Activated CD4-positive, alpha-beta memory T cell treated with anti-CD3 and anti-CD28 coated beads for 36 hours (primary cell): ENCODE measurements around the gene MCAM. TPM values are rescaled to one million over a fixed set of nuclear protein-coding genes. Genes with fewer than 3 reads are reported as not detected.
A peak's percentile ranks its signal among the peaks of the same experiment; 100 is the strongest.

Experiments used
- CTCF ChIA-PET: fragments of 350-600 bp; sonication (Branson Sonifier 250); formaldehyde crosslinking; loops from one replicate; lab custom pipeline; 2021; ENCODE audit warnings: antibody characterized with exemption, inconsistent platforms; lab: Charles Lee
- POLR2A ChIA-PET: fragments of 350-600 bp; sonication (Branson Sonifier 250); formaldehyde crosslinking; loops from one replicate; lab custom pipeline; 2021; ENCODE audit warnings: antibody characterized with exemption; lab: Charles Lee
- DNase-seq: peaks from one replicate; pipeline ENCODE4 v3.0.0-alpha.2; 2020
- H3K27ac Mint-ChIP-seq: one replicate; pipeline ENCODE4 v1.8.0; 2021; ENCODE audit warnings: mixed read lengths
- H3K27me3 Mint-ChIP-seq: one replicate; pipeline ENCODE4 v1.8.0; 2021; ENCODE audit warnings: mixed read lengths
- H3K36me3 Mint-ChIP-seq: one replicate; pipeline ENCODE4 v1.8.0; 2021; ENCODE audit warnings: mixed read lengths
- H3K4me1 Mint-ChIP-seq: one replicate; pipeline ENCODE4 v1.8.0; 2021; ENCODE audit warnings: low read depth, mixed read lengths
- H3K4me3 Mint-ChIP-seq: one replicate; pipeline ENCODE4 v1.8.0; 2021; ENCODE audit warnings: mild to moderate bottlenecking, mixed read lengths
- H3K9me3 Mint-ChIP-seq: one replicate; pipeline ENCODE4 v1.8.0; 2021; ENCODE audit warnings: mixed read lengths
- intact Hi-C: fragments of 100-400 bp; cut with micrococcal nuclease; formaldehyde crosslinking; loops from one replicate; pipeline ENCODE4 v1.15.1; 2023
- total RNA-seq, 2 experiments: library from RNA; stranded (reverse); gene quantifications; one replicate each; pipeline ENCODE4 v1.2.3, GENCODE V29; 2021

Gene MCAM
- total RNA-seq: 1 to 10 TPM; 6.9 to 8.2 TPM

- intact Hi-C loops: loop anchor here (5.0 kb wide), 1 partner anchor 35 kb away; no protein-coding TSS in a partner anchor
- Mint-ChIP-seq H3K27ac (no peak within 1 kb of the TSS), H3K27me3 (peaks cover 15% of the 10 kb centered on the region), H3K4me1 (peaks cover 25% of the 10 kb centered on the region), H3K9me3 (no peaks in the 10 kb centered on the region), H3K36me3 (no peaks in the 10 kb centered on the region), H3K4me3 (peak within 1 kb of the TSS; percentile 72)
- ChIA-PET POLR2A (no interaction called here), CTCF (interaction anchor here (1.5 to 9.5 kb wide), 4 partner anchors 9 to 111 kb away, joined by 4 to 139 read pairs (median 11); partner anchors contain the start of gene CBL)
- peak; percentile 21 for DNase-seq
Observed at GRCh38 chr11:119316729-119317591, at the start of gene MCAM. Gene MCAM (minus strand): TSS chr11:119317130. CDS start chr11:119317101, 29 bp downstream.

- POLR2A ChIA-PET: no interaction called here
- peaks cover 29% of the 10 kb centered on the region for H3K4me1 Mint-ChIP-seq
- CTCF ChIA-PET: interaction anchor here (0.8 to 1.7 kb wide), 3 partner anchors 9 to 27 kb away, joined by 3 to 19 read pairs (median 9); partner anchors contain the start of gene USP2
- no peak overlapping the region for H3K27ac Mint-ChIP-seq
- H3K4me3 Mint-ChIP-seq: no peak overlapping the region
- intact Hi-C loops: no loop called here
- H3K9me3 Mint-ChIP-seq: no peaks in the 10 kb centered on the region
- H3K27me3 Mint-ChIP-seq: peaks cover 48% of the 10 kb centered on the region
- H3K36me3 Mint-ChIP-seq: no peaks in the 10 kb centered on the region
- DNase-seq: no peak
Observed at GRCh38 chr11:119365071-119365591, 48.2 kb upstream of the MCAM start.

- H3K4me1 Mint-ChIP-seq: peaks cover 34% of the 10 kb centered on the region
- intact Hi-C loops: loop anchor here (5.0 kb wide), 1 partner anchor 42 kb away; no protein-coding TSS in a partner anchor
- POLR2A ChIA-PET: interaction anchor here (0.7 kb wide), 1 partner anchor 10 kb away, joined by 3 read pairs; no protein-coding TSS in a partner anchor
Observed at GRCh38 chr11:119363851-119364590, 47.1 kb upstream of the MCAM start.

GRCh38 chr11:119363081-119363850 is 46.3 kb upstream of the MCAM start:
- POLR2A ChIA-PET: no interaction called here
- no peak for DNase-seq
- Mint-ChIP-seq H3K9me3 (no peaks in the 10 kb centered on the region), H3K36me3 (no peaks in the 10 kb centered on the region), H3K4me1 (peaks cover 34% of the 10 kb centered on the region), H3K27ac (no peak overlapping the region), H3K27me3 (peaks cover 50% of the 10 kb centered on the region), H3K4me3 (no peak overlapping the region)
- CTCF ChIA-PET: interaction anchor here (0.8 to 3.4 kb wide), 7 partner anchors 11 to 117 kb away, joined by 3 to 34 read pairs (median 9); partner anchors contain the start of gene USP2
- intact Hi-C loops: loop anchor here (5.0 kb wide), 1 partner anchor 41 kb away; no protein-coding TSS in a partner anchor

More at GRCh38 chr11:119363851-119364590, 47.1 kb upstream of the MCAM start:
- no peak overlapping the region for H3K27ac Mint-ChIP-seq
- H3K36me3 Mint-ChIP-seq: no peaks in the 10 kb centered on the region
- peaks cover 48% of the 10 kb centered on the region for H3K27me3 Mint-ChIP-seq
- peak; percentile 64 for DNase-seq
- H3K4me3 Mint-ChIP-seq: no peak overlapping the region
- no peaks in the 10 kb centered on the region for H3K9me3 Mint-ChIP-seq
- CTCF ChIA-PET: interaction anchor here (1.2 to 1.7 kb wide), 3 partner anchors 8 to 17 kb away, joined by 4 to 19 read pairs (median 9); partner anchors contain the start of gene USP2

GRCh38 chr11:119362741-119363080 is 45.8 kb upstream of the MCAM start:
- POLR2A ChIA-PET: no interaction called here
- intact Hi-C loops: loop anchor here (5.0 kb wide), 1 partner anchor 40 kb away; no protein-coding TSS in a partner anchor
- Mint-ChIP-seq H3K27me3 (peaks cover 49% of the 10 kb centered on the region), H3K4me3 (no peak overlapping the region), H3K9me3 (no peaks in the 10 kb centered on the region), H3K36me3 (no peaks in the 10 kb centered on the region), H3K4me1 (peaks cover 34% of the 10 kb centered on the region), H3K27ac (no peak overlapping the region)
- CTCF ChIA-PET: interaction anchor here (0.8 to 3.4 kb wide), 6 partner anchors 11 to 118 kb away, joined by 3 to 34 read pairs (median 10); partner anchors contain the start of gene USP2
- no peak for DNase-seq

GRCh38 chr11:119361941-119362725 is 45.2 kb upstream of the MCAM start:
- intact Hi-C loops: loop anchor here (1.0 to 5.0 kb wide), 3 partner anchors 27 to 64 kb away; partner anchors contain the start of gene RNF26
- DNase-seq: peak; percentile 32
- H3K36me3 Mint-ChIP-seq: no peaks in the 10 kb centered on the region
- ChIA-PET CTCF (interaction anchor here (0.8 to 3.4 kb wide), 9 partner anchors 9 to 119 kb away, joined by 3 to 34 read pairs (median 6); partner anchors contain the start of gene USP2), POLR2A (interaction anchor here (0.7 kb wide), 1 partner anchor 19 kb away, joined by 3 read pairs; the partner anchor contains the start of gene USP2)
- no peaks in the 10 kb centered on the region for H3K9me3 Mint-ChIP-seq
- H3K27ac Mint-ChIP-seq: no peak overlapping the region
- peaks cover 47% of the 10 kb centered on the region for H3K27me3 Mint-ChIP-seq
- H3K4me1 Mint-ChIP-seq: peaks cover 34% of the 10 kb centered on the region
- H3K4me3 Mint-ChIP-seq: peak overlapping the region; percentile 7

- intact Hi-C loops: loop anchor here (1.0 to 5.0 kb wide), 3 partner anchors 26 to 65 kb away; partner anchors contain the start of gene RNF26
Observed at GRCh38 chr11:119361056-119361787, 44.3 kb upstream of the MCAM start.

GRCh38 chr11:119359365-119360214 is 42.7 kb upstream of the MCAM start:
- CTCF ChIA-PET: interaction anchor here (1.0 to 5.0 kb wide), 4 partner anchors 19 to 116 kb away, joined by 4 to 237 read pairs (median 76); partner anchors contain the start of gene USP2
- H3K4me1 Mint-ChIP-seq: peaks cover 33% of the 10 kb centered on the region
- POLR2A ChIA-PET: no interaction called here
- peaks cover 29% of the 10 kb centered on the region for H3K27me3 Mint-ChIP-seq
- H3K27ac Mint-ChIP-seq: no peak overlapping the region
- no peaks in the 10 kb centered on the region for H3K9me3 Mint-ChIP-seq
- intact Hi-C loops: loop anchor here (2.0 to 5.0 kb wide), 2 partner anchors 25 to 37 kb away; partner anchors contain the start of gene RNF26
- no peaks in the 10 kb centered on the region for H3K36me3 Mint-ChIP-seq
- H3K4me3 Mint-ChIP-seq: no peak overlapping the region
- no peak for DNase-seq

More at GRCh38 chr11:119361056-119361787, 44.3 kb upstream of the MCAM start:
- H3K9me3 Mint-ChIP-seq: no peaks in the 10 kb centered on the region
- no peaks in the 10 kb centered on the region for H3K36me3 Mint-ChIP-seq
- no peak overlapping the region for H3K4me3 Mint-ChIP-seq
- H3K27me3 Mint-ChIP-seq: peaks cover 38% of the 10 kb centered on the region
- POLR2A ChIA-PET: interaction anchor here (0.7 kb wide), 1 partner anchor 20 kb away, joined by 3 read pairs; the partner anchor contains the start of gene USP2
- DNase-seq: peak; percentile 89
- CTCF ChIA-PET: interaction anchor here (0.8 to 3.4 kb wide), 8 partner anchors 10 to 114 kb away, joined by 3 to 34 read pairs (median 8); partner anchors contain the start of gene USP2
- H3K27ac Mint-ChIP-seq: no peak overlapping the region
- peaks cover 35% of the 10 kb centered on the region for H3K4me1 Mint-ChIP-seq

- peaks cover 23% of the 10 kb centered on the region for H3K27me3 Mint-ChIP-seq
- H3K9me3 Mint-ChIP-seq: no peaks in the 10 kb centered on the region
- DNase-seq: no peak
- H3K4me3 Mint-ChIP-seq: peak overlapping the region; percentile 59
- H3K36me3 Mint-ChIP-seq: no peaks in the 10 kb centered on the region
- ChIA-PET CTCF (interaction anchor here (1.0 to 5.0 kb wide), 20 partner anchors 8 to 372 kb away, joined by 3 to 237 read pairs (median 10); partner anchors contain the start of genes C1QTNF5, MFRP, NECTIN1 and RNF26), POLR2A (interaction anchor here (1.1 kb wide), 1 partner anchor 24 kb away, joined by 3 read pairs; the partner anchor contains the start of gene USP2)
- no peak overlapping the region for H3K27ac Mint-ChIP-seq
- H3K4me1 Mint-ChIP-seq: peaks cover 21% of the 10 kb centered on the region
- intact Hi-C loops: no loop called here
Observed at GRCh38 chr11:119357074-119357473, 40.1 kb upstream of the MCAM start.
